Measurements from ENCODE around the gene FBXW7.

DNA sequence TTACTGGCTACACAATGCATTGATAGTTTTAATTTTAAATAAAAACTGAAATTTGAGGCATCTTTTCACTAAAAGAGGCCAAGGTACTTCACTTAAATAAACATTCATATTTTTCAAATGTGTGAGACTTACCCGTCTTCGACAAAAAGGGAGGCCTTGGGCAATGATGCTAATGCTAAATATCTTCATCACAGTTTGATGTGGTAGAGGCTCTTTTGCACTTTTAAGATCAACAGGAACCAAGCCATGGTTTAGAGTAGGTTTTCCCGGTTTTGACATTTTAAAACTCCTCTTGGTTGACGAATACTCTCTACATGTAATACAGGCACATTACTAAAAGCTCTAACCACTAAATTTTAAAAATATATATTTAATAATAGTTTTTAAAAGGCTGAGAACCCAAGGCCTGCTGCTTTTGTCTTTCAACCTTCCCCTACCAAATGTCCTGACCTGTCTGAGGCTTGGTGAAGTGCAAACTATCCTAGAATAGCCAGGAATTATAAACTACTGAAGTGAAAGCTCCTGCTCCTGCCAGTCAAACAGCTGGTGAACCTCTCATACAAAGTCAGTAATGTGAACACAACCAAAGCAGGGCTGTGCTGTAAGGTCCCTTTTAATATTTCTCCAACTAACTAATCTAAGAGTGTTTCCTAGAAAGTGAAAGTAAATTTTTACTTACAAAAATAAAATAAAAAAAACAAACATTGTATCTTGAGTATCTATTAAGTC lies 153.7 kb downstream of the FBXW7 start:
- no peak for TF ChIP-seq PPARG (CRISPR knock-in tag; conservative IDR thresholded peaks at IDR 0.05)
- TF ChIP-seq ZFX (CRISPR knock-in tag; IDR thresholded peaks at IDR 0.05; ENCODE audit: low read depth) = no peak
- no peak for TF ChIP-seq ZNF274 (CRISPR knock-in tag; IDR thresholded peaks at IDR 0.05)
- no peak for TF ChIP-seq TBL1XR1 (IDR thresholded peaks at IDR 0.05; ENCODE audit: borderline replicate concordance, low read length, partially characterized antibody)
- TF ChIP-seq SMAD1 (CRISPR knock-in tag; IDR thresholded peaks at IDR 0.05; ENCODE audit: borderline replicate concordance, low read depth) = no peak
- TF ChIP-seq, protein P1, sequence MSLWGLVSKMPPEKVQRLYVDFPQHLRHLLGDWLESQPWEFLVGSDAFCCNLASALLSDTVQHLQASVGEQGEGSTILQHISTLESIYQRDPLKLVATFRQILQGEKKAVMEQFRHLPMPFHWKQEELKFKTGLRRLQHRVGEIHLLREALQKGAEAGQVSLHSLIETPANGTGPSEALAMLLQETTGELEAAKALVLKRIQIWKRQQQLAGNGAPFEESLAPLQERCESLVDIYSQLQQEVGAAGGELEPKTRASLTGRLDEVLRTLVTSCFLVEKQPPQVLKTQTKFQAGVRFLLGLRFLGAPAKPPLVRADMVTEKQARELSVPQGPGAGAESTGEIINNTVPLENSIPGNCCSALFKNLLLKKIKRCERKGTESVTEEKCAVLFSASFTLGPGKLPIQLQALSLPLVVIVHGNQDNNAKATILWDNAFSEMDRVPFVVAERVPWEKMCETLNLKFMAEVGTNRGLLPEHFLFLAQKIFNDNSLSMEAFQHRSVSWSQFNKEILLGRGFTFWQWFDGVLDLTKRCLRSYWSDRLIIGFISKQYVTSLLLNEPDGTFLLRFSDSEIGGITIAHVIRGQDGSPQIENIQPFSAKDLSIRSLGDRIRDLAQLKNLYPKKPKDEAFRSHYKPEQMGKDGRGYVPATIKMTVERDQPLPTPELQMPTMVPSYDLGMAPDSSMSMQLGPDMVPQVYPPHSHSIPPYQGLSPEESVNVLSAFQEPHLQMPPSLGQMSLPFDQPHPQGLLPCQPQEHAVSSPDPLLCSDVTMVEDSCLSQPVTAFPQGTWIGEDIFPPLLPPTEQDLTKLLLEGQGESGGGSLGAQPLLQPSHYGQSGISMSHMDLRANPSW (CRISPR knock-in tag; IDR thresholded peaks at IDR 0.05; ENCODE audit: borderline replicate concordance) = no peak
- TF ChIP-seq, protein P2, sequence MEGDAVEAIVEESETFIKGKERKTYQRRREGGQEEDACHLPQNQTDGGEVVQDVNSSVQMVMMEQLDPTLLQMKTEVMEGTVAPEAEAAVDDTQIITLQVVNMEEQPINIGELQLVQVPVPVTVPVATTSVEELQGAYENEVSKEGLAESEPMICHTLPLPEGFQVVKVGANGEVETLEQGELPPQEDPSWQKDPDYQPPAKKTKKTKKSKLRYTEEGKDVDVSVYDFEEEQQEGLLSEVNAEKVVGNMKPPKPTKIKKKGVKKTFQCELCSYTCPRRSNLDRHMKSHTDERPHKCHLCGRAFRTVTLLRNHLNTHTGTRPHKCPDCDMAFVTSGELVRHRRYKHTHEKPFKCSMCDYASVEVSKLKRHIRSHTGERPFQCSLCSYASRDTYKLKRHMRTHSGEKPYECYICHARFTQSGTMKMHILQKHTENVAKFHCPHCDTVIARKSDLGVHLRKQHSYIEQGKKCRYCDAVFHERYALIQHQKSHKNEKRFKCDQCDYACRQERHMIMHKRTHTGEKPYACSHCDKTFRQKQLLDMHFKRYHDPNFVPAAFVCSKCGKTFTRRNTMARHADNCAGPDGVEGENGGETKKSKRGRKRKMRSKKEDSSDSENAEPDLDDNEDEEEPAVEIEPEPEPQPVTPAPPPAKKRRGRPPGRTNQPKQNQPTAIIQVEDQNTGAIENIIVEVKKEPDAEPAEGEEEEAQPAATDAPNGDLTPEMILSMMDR (CRISPR knock-in tag; IDR thresholded peaks at IDR 0.05) = no peak
- no peak for TF ChIP-seq HCFC1 (IDR thresholded peaks at IDR 0.05; ENCODE audit: low read depth, low read length)
- TF ChIP-seq, protein P3, sequence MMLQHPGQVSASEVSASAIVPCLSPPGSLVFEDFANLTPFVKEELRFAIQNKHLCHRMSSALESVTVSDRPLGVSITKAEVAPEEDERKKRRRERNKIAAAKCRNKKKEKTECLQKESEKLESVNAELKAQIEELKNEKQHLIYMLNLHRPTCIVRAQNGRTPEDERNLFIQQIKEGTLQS (CRISPR knock-in tag; IDR thresholded peaks at IDR 0.05) = no peak
- TF ChIP-seq HIVEP1 (CRISPR knock-in tag; IDR thresholded peaks at IDR 0.05) = no peak
- no peak for TF ChIP-seq EP300 (IDR thresholded peaks at IDR 0.05; ENCODE audit: low read depth in 2 of 2, low read length in 2 of 2)
- TF ChIP-seq EP300 (CRISPR knock-in tag; IDR thresholded peaks at IDR 0.05; ENCODE audit: borderline replicate concordance) = no peak
- TF ChIP-seq, protein P4, sequence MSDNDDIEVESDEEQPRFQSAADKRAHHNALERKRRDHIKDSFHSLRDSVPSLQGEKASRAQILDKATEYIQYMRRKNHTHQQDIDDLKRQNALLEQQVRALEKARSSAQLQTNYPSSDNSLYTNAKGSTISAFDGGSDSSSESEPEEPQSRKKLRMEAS (IDR thresholded peaks at IDR 0.05) = no peak
- no peak for TF ChIP-seq PCBP2 (optimal IDR thresholded peaks at IDR 0.05; ENCODE audit: low read depth, low read length, poor library complexity, severe bottlenecking)

All from HepG2 (cell line).